ENCODE data around the gene TGFBR3L.

Gene TGFBR3L

GRCh38 chr19:7877249-7877836 is 37.3 kb upstream of the TGFBR3L start (continued):
- no peak for TF ChIP-seq ZNF37A (tag by site-specific recombination; IDR thresholded peaks at IDR 0.05)
- no peak for TF ChIP-seq ZNF335 (tag by site-specific recombination; conservative IDR thresholded peaks at IDR 0.05)
- no peak for TF ChIP-seq ZNF221 (tag by site-specific recombination; IDR thresholded peaks at IDR 0.05; ENCODE audit: borderline replicate concordance)
- TF ChIP-seq GLIS1 (tag by site-specific recombination; IDR thresholded peaks at IDR 0.05), result no peak
- TF ChIP-seq SP7 (tag by site-specific recombination; IDR thresholded peaks at IDR 0.05), result peak; percentile 84
- TF ChIP-seq KLF1 (tag by site-specific recombination; IDR thresholded peaks at IDR 0.05), result peak; percentile 56
- no peak for TF ChIP-seq ZNF148 (tag by site-specific recombination; IDR thresholded peaks at IDR 0.05; ENCODE audit: borderline replicate concordance)
- TF ChIP-seq ZNF530 (tag by site-specific recombination; IDR thresholded peaks at IDR 0.05; ENCODE audit: low read depth), result no peak
- no peak for TF ChIP-seq ZNF184 (tag by site-specific recombination; IDR thresholded peaks at IDR 0.05)
- no peak for TF ChIP-seq ZNF223 (tag by site-specific recombination; IDR thresholded peaks at IDR 0.05)
- no peak for TF ChIP-seq IKZF3 (tag by site-specific recombination; IDR thresholded peaks at IDR 0.05)
- TF ChIP-seq ZNF76 (tag by site-specific recombination; IDR thresholded peaks at IDR 0.05; ENCODE audit: borderline replicate concordance, low read depth), result no peak
- TF ChIP-seq SP3 (tag by site-specific recombination; IDR thresholded peaks at IDR 0.05), result no peak
- TF ChIP-seq KLF17 (tag by site-specific recombination; IDR thresholded peaks at IDR 0.05), result peak; percentile 75
- no peak for TF ChIP-seq ZNF518A (tag by site-specific recombination; conservative IDR thresholded peaks at IDR 0.05; ENCODE audit: low read depth)
- no peak for TF ChIP-seq PBX3 (CRISPR knock-in tag; IDR thresholded peaks at IDR 0.05)
- no peak for TF ChIP-seq ZNF2 (tag by site-specific recombination; IDR thresholded peaks at IDR 0.05)
- no peak for TF ChIP-seq ZBTB6 (tag by site-specific recombination; IDR thresholded peaks at IDR 0.05)
- no peak for TF ChIP-seq ZNF324 (tag by site-specific recombination; IDR thresholded peaks at IDR 0.05)
- TF ChIP-seq OVOL3 (tag by site-specific recombination; IDR thresholded peaks at IDR 0.05), result no peak
- TF ChIP-seq ZBTB7A (tag by site-specific recombination; IDR thresholded peaks at IDR 0.05; ENCODE audit: low read depth), result no peak
- no peak for TF ChIP-seq CTCF (tag by site-specific recombination; IDR thresholded peaks at IDR 0.05)
- TF ChIP-seq ZNF211 (tag by site-specific recombination; IDR thresholded peaks at IDR 0.05; ENCODE audit: low read depth), result no peak
- TF ChIP-seq GLI2 (tag by site-specific recombination; IDR thresholded peaks at IDR 0.05; ENCODE audit: borderline replicate concordance, low read depth), result no peak
- TF ChIP-seq ZSCAN18 (tag by site-specific recombination; IDR thresholded peaks at IDR 0.05), result no peak
- TF ChIP-seq ZNF174 (tag by site-specific recombination; IDR thresholded peaks at IDR 0.05), result no peak
- TF ChIP-seq ZNF701 (tag by site-specific recombination; IDR thresholded peaks at IDR 0.05), result no peak
